Gastroesophageal sphincter (tissue), 4 donors: ENCODE results near the gene NYAP1. TPM values are rescaled to one million over a fixed set of nuclear protein-coding genes. Genes with fewer than 3 reads are reported as not detected.

Experiments
- ATAC-seq: fragments of 150-250 bp; one replicate; pipeline ENCODE4 v1.9.1; 2016; ENCODE audit warnings: mild to moderate bottlenecking, moderate library complexity
- H3K27ac ChIP-seq, 4 donors: fragments of 200-600 bp; sonication (generic) in 3 of 4; 1 replicate in 3 of 4; 2 replicates in 1 of 4; pipeline ENCODE4 v1.5.1; 2016 to 2019
- H3K27me3 ChIP-seq: fragments of 200-600 bp; sonication (generic); one replicate; pipeline ENCODE4 v1.5.1; 2019
- H3K36me3 ChIP-seq, 2 donors: fragments of 200-600 bp; sonication (generic); one replicate each; pipeline ENCODE4 v1.5.1; 2019; ENCODE audit warnings: control low read depth in 1 of 2
- H3K4me1 ChIP-seq, 3 donors: fragments of 200-600 bp; sonication (generic); 1 replicate in 2 of 3; 2 replicates in 1 of 3; pipeline ENCODE4 v1.5.1; 2016 to 2019; ENCODE audit warnings: control low read depth in 2 of 3
- H3K4me3 ChIP-seq, 2 donors: fragments of 200-600 bp; sonication (generic); one replicate each; pipeline ENCODE4 v1.5.1; 2019; ENCODE audit warnings: mild to moderate bottlenecking in 1 of 2, moderate library complexity in 1 of 2
- H3K9me3 ChIP-seq, 3 donors: fragments of 200-600 bp; sonication (generic); one replicate each; pipeline ENCODE4 v1.5.1; 2017 to 2019; ENCODE audit warnings: control low read depth in 2 of 3
- EP300 ChIP-seq: sonication (generic); formaldehyde crosslinking; IDR thresholded peaks from one replicate; pipeline ENCODE4 v1.6.1; 2017; ENCODE audit warnings: antibody characterized with exemption, mild to moderate bottlenecking
- POLR2A ChIP-seq, 2 donors: fragments of 450-650 bp; IDR thresholded peaks; one replicate each; pipeline ENCODE4 v1.6.1; 2017; ENCODE audit warnings: antibody characterized with exemption in 2 of 2, mild to moderate bottlenecking in 2 of 2, moderate library complexity in 1 of 2
- POLR2AphosphoS5 ChIP-seq: sonication (generic); formaldehyde crosslinking; IDR thresholded peaks from one replicate; pipeline ENCODE4 v1.6.1; 2017; ENCODE audit warnings: antibody characterized with exemption
- WGBS, 2 donors: methylation state at CpG; one replicate each; pipeline ENCODE4 v1.1.5; 2018; ENCODE audit warnings: low coverage in 1 of 2; 5-methylcytosine and 5-hydroxymethylcytosine counted together
- total RNA-seq, 4 donors: library from RNA; depleted of rRNA; stranded (reverse); fragments of >200 nt; gene quantifications; one replicate each; pipeline ENCODE4 v1.1.0, GENCODE V29; 2016
- TF ChIP-seq, protein P1 (sequence below), 4 experiments: fragments of 200-600 bp in 2 of 4; fragments of 450-650 bp in 2 of 4; sonication (generic) in 1 of 4; IDR thresholded peaks; one replicate each; pipeline ENCODE4 v1.5.1; 2017 to 2019; ENCODE audit warnings: antibody characterized with exemption in 4 of 4, mild to moderate bottlenecking in 2 of 4, moderate library complexity in 2 of 4

The NYAP1 gene
- total RNA-seq, 4 donors from 2014 or later: 0.94 to 3.1 (median 1.8) TPM

DNA sequence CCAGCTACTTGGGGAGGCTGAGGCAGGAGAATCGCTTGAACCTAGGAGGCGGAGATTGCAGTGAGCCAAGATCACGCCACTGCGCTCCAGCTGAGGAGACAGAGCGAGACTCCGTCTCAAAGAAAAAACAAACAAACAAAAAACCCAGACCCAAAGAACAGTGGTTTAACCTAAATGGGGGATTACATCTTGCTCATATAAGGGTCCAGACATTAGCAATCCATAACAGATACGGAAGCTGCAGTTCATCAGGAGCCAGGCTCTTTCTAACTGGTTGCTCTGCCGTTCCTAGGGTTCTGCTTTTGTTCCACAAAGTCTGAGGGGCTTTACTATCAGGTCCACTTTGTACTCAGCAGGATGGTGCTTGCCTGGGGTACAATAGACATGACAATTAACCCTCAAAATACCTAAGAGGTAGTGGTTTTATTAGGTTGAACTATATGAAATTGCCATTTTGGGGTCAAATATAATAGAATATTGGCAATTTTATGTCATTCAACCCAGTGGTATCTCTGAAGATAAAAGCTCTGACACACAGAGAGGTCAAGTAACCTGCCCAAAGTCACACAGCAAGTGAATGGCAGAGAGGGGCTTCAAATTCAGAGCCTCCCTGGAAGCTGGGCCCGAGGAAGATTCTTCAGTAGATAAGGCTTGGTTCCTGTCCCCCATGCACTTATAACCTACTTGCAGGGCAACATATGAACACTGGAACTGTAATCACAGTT lies 21.3 kb downstream of the NYAP1 start:
- Histone ChIP-seq H3K27ac (no peak overlapping the region), H3K4me1 (no peaks in the 10 kb centered on the region), H3K4me3 (no peak overlapping the region), H3K9me3 (no peaks in the 10 kb centered on the region), H3K27me3 (peaks cover 15% of the 10 kb centered on the region), H3K36me3 (no peaks in the 10 kb centered on the region)
- no peak for ATAC-seq
- TF ChIP-seq POLR2A (IDR thresholded peaks at IDR 0.05): no peak
- TF ChIP-seq, protein P1, sequence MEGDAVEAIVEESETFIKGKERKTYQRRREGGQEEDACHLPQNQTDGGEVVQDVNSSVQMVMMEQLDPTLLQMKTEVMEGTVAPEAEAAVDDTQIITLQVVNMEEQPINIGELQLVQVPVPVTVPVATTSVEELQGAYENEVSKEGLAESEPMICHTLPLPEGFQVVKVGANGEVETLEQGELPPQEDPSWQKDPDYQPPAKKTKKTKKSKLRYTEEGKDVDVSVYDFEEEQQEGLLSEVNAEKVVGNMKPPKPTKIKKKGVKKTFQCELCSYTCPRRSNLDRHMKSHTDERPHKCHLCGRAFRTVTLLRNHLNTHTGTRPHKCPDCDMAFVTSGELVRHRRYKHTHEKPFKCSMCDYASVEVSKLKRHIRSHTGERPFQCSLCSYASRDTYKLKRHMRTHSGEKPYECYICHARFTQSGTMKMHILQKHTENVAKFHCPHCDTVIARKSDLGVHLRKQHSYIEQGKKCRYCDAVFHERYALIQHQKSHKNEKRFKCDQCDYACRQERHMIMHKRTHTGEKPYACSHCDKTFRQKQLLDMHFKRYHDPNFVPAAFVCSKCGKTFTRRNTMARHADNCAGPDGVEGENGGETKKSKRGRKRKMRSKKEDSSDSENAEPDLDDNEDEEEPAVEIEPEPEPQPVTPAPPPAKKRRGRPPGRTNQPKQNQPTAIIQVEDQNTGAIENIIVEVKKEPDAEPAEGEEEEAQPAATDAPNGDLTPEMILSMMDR (IDR thresholded peaks at IDR 0.05): no peak
- TF ChIP-seq POLR2AphosphoS5: no peak
- no peak for TF ChIP-seq EP300
- 89 to 91% methylated on average over 2 to 9 of the region's 9 CpGs for WGBS, 2 donors

DNA sequence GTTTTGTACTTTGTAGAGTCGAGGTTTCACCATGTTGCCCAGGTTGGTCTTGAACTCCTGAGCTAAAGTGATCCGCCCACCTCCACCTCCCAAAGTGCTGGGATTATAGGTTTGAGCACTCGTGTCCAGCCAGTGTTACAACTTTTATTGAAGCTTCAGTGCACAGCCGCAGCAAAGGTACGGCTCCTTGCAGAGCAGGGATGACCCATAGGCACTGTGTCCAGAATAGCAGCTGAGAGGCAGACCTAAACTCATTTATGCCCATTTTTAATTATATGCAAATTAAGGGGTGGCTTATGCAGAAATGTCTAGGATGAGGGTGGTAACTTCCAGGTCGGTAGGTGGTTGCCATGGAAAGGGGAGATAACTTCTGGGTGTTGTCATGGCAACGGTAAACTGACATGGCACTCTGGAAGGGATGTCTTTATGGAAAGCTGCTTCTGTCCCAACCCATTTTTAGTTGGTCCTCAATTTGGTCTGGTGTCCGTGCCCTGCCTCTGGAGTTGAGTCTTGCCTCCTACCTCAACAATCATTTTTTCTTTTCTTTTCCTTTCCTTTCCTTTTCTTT lies 22.7 kb downstream of the NYAP1 start:
- 45 to 80% methylated on average over 3 to 4 of the region's 8 CpGs for WGBS, 2 donors
- TF ChIP-seq EP300: no peak
- no peak for TF ChIP-seq POLR2A (IDR thresholded peaks at IDR 0.05)
- TF ChIP-seq, protein P1 (IDR thresholded peaks at IDR 0.05): no peak
- TF ChIP-seq POLR2AphosphoS5: no peak
- Histone ChIP-seq H3K27me3 (peaks cover 15% of the 10 kb centered on the region), H3K27ac (no peak overlapping the region), H3K9me3 (no peaks in the 10 kb centered on the region), H3K4me1 (no peaks in the 10 kb centered on the region), H3K4me3 (no peak overlapping the region), H3K36me3 (no peaks in the 10 kb centered on the region)
- ATAC-seq: no peak

DNA sequence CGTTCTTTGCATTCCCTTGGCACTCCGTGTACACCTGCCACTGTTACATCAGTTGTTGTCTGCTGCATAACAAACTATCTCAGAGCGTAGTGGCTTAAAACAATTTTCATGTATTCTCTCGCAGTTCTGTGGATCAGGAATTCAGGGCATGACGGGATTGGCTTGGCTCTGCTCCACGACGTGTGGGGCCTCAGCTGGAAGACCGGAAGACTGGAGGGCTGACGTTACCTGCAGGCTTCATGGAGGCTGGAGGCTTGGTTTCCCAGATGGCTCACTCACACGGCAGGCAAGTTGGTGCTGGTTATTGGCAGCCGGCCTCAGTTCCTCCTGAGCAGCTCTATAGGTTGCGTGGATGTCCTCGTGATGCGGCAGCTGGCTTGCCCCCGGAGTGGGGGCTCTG lies 25.5 kb downstream of the NYAP1 start:
- H3K27me3 ChIP-seq: peaks cover 11% of the 10 kb centered on the region
- H3K36me3 ChIP-seq: no peaks in the 10 kb centered on the region
- no peaks in the 10 kb centered on the region for H3K9me3 ChIP-seq
- H3K4me3 ChIP-seq: no peak overlapping the region
- TF ChIP-seq EP300 (no peak), POLR2A (IDR thresholded peaks at IDR 0.05) (no peak), POLR2AphosphoS5 (no peak)
- TF ChIP-seq, protein P1 (IDR thresholded peaks at IDR 0.05): no peak
- no peaks in the 10 kb centered on the region for H3K4me1 ChIP-seq
- WGBS, 2 donors: 51 to 54% methylated on average over 5 to 11 of the region's 15 CpGs
- ATAC-seq: no peak
- no peak overlapping the region for H3K27ac ChIP-seq

DNA sequence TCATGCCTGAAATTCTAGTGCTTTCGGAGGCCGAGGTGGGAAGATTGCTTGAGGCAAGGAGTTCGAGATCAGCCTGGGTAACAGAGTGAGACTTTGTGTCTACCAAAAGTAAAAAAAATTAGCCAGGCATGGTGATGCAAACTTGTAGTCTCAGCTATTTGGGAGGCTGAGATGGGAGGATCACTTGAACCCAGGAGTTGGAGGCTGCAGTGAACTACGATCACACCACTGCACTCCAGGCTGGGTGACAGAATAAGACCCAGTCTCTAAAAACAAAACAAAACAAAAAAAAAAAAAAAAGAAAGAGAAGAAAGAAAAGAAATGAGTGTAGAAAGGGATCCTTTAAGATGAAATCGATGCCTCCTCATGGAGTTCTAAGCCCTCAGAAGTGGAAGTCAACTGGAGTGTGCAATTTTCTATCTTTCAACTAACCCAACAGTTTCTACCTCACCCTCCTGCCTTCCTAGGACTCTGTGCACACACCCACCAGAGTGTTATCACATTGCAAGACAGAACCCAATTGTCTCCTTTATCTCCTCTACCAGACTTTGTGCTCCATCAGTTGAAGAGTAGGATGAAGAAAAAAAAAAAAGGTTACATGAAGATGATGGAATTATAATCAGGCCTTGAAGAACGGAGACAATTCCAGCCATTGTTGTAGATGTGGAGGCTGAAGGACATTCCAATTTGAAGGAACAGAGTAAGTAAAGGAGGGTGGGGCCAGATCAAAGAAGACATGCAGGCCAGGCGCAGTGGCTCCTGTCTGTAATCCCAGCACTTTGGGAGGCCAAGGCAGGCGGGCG lies 26.9 kb downstream of the NYAP1 start:
- TF ChIP-seq EP300 (no peak), POLR2AphosphoS5 (no peak), POLR2A (IDR thresholded peaks at IDR 0.05) (no peak)
- TF ChIP-seq, protein P1 (IDR thresholded peaks at IDR 0.05): no peak
- no peak overlapping the region for H3K4me3 ChIP-seq
- no peaks in the 10 kb centered on the region for H3K36me3 ChIP-seq
- peaks cover 0 to 6% (median 0%) of the 10 kb centered on the region in 3 donors for H3K4me1 ChIP-seq
- no peak for ATAC-seq
- WGBS, 2 donors: 86 to 88% methylated on average over 6 to 9 of the region's 9 CpGs
- no peaks in the 10 kb centered on the region for H3K9me3 ChIP-seq
- no peak overlapping the region for H3K27ac ChIP-seq
- H3K27me3 ChIP-seq: peaks cover 11% of the 10 kb centered on the region
